NCI-H69 (cell line): Measurements from ENCODE around the gene KIF26A.
A peak's percentile ranks its signal among the peaks of the same experiment; 100 is the strongest.

Experiments
- DNase-seq: peaks from one replicate; lab custom pipeline; 2025; lab: John Stamatoyannopoulos, UW

KIF26A gene

DNA sequence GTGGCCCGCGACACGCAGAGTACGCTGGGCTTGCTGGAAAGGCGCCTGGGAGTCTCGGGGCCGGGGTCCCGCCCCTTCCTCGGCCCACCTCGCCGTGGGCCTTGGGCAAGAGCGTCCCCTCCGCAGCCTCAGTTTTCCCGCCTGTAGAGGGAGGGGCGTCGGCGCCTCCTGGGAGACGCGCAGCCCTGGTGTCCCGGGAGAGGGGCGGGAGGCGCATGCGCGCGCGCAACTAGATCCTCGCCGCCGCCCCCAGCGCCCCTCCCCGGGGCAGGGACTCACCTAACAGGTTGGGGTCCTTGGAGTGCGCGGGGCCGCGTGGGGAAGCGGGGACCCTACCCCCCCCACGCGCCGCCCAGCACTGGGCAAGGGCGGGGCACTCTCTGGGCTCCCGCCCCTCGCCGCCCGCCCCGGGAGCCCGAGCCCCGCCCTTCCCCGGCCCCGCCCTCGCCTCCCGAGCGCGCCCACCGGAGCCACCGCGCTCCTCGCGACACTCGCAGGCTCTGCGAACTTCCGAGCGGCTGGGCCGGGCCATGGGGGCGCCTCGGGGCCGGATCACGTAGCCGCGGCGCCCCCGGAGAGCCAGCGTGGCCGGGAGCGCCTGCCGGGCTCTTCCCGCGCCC is at the start of gene KIF26A:
Gene KIF26A (plus strand): TSS at position 490 of the 620 bp plus-strand sequence. CDS start 136 bp downstream, outside the sequence.
- peak; percentile 86 for DNase-seq

- DNase-seq, result no peak
These were observed 48.2 kb upstream of the KIF26A start for GRCh38 chr14:104090071-104090748.

DNA sequence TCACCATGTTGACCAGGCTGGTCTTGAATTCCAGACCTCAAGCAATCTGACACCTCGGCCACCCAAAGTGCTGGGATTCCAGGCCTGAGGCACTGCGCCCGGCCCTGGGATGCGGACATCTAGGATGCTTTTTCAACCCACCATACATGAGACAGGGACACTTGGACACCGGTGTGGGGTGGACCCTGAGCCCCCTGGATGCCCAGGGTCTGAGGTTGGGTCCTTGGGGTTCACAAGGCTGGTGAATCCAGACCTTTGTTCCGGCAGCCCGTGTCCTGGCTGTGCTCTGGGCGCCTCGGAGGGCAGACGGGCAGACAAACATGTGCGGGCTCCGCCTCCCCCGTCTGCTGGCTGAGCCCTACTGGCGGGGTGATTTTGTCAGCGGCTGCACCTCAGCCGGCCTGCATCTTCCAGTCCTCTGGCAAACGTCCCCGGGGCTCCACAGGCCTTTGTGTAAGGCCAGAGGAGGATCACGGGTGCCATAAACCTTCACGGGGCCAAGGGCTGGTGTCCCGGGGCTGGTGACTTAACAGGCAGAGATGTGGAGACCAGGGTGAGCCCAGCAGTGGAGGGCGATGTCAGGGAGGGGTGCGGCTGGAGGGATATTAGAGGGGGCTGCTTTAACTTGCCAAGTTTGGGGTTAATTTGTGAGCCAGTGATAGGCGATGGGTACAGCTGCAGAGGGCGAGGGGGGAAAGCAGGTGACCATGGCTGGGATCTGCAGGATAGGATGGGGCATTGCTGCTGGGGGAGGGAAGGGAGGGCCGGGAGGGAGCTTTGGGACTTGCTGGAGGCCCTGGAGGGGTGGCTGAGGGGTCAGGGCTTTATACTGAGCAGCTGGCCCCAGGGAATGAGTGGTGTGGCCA is 47.1 kb upstream of the KIF26A start:
- DNase-seq, result no peak

DNA sequence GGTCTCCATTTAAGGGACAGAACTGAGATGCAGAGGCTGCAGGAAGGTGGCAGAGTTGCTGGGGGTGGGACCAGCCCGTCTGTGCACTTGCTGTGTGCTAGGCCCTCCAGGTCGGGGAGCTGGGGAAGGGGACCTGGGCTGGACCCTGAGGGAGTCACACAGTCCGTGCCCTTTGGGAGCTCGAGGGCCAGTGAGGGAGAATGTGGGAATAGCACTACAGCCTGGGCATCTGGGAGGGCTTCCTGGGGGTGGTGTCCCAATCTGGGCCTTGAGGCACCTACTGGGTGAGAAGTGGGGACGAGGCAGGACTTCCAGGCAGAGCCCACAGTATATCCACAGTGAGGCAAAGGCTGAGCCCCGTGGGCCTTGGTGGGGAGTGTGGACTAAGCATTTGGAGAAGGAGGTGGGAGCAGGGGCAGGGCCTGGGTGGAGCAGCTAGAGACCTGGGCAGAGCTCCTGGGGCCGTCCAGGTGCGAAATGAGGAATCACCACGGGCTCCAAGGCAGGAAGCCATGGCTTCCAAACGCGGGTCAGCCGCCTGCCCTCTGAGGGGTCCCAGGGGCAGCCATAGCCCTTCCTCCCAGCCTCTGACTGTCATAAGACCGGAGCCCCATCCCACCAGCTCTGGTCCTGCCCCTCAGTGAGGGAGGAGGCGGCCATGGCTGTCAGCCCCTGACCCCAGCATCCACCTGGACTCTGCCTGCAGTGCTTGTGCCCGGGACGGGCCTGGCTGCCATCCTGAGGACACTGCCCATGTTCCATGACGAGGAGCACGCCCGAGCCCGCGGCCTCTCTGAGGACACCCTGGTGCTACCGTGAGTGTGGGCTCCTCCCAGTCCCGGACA is 46.2 kb upstream of the KIF26A start:
- no peak for DNase-seq

DNA sequence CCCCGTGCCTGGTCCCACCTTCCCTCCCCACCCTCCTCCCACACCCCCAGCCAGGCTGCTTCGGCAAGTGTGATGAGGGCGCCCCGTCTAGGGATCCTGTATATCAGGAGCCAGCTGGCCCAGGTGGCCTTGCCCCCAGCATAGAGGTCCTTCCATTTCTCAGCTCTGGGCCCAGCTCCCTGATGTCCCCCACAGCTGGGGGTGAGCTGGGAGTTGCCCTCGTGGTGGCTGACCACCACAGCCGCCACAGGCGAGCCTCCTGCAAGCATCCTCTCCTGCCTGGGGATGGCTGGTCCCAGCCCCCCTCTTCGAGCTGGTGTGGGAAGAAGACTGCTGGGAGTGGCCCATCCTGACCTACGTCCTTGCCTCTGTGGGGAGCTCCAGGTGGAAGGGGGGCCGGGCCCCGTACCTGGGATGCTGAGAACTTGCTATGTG is 45.4 kb upstream of the KIF26A start:
- DNase-seq, result no peak

DNA sequence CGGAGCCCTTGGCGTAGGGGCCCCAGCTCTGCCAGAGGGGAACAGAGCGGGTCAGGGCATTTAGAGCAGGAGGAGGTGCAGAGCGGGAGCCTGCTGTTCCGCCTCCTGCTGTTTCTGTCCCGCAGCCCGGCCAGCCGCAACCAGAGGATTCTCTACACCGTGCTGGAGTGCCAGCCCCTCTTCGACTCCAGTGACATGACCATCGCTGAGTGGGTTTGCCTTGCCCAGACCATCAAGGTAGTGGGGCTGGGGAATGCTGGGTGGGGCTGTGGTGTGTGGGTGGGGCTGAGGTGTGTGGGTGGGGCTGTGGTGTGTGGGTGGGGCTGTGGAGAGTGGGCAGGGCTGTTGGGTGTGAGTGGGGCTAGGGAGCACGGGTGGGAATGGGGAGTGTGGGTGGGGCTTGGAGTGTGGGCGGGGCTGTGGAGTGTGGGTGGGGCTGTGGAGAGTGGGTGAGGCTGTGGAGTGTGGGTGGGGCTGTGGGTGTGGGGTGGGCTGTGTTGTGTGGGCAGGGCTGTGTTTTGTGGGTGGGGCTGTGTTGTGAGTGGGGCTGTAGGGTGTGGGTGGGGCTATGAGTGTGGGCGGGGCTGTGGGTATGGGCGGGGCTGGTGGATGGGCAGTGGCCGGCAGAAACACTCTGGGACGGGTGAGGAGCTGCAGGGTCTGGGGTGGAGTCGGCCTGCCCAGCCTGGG is 44.9 kb upstream of the KIF26A start:
- DNase-seq, result no peak

DNA sequence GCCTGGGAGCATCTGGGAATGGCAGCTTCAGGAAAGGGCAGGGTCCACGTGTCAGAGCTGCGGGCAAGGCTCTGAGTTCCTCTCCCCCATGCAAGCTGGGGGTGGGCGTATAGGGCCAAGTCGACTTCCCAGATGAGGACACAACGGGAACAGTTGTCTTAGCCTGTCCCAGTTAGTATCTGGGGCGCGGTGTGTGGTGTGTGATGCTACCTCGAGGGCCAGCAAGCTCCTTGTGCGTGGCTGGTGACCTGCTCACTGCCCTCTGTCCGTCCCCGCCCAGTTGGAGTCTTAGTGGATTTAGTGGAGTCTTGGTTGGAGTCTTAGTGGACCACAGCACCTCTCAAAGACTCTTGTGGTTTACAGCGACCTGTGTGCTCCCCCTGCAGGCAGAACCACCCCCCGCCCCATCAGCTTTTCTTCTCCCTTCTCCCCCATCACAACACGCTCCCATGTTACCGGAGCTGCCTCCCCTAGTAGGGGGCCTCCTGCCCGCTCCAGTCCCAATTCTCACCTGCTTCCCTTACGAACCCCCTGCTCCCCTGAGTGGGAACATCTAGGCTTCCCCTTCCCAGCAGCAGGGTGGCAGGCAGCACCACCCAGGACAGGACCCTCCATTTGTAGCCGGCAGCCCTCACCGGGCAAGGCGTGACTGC is 44.2 kb upstream of the KIF26A start:
- no peak for DNase-seq

- peak; percentile 74 for DNase-seq
These were observed 43.5 kb upstream of the KIF26A start for GRCh38 chr14:104094709-104095425.

GRCh38 chr14:104095426-104096310 is 42.7 kb upstream of the KIF26A start:
- no peak for DNase-seq

- no peak for DNase-seq
These were observed 42.1 kb upstream of the KIF26A start for GRCh38 chr14:104096318-104096717.

GRCh38 chr14:104096751-104097700 is 41.4 kb upstream of the KIF26A start:
- DNase-seq, result peak; percentile 56

DNA sequence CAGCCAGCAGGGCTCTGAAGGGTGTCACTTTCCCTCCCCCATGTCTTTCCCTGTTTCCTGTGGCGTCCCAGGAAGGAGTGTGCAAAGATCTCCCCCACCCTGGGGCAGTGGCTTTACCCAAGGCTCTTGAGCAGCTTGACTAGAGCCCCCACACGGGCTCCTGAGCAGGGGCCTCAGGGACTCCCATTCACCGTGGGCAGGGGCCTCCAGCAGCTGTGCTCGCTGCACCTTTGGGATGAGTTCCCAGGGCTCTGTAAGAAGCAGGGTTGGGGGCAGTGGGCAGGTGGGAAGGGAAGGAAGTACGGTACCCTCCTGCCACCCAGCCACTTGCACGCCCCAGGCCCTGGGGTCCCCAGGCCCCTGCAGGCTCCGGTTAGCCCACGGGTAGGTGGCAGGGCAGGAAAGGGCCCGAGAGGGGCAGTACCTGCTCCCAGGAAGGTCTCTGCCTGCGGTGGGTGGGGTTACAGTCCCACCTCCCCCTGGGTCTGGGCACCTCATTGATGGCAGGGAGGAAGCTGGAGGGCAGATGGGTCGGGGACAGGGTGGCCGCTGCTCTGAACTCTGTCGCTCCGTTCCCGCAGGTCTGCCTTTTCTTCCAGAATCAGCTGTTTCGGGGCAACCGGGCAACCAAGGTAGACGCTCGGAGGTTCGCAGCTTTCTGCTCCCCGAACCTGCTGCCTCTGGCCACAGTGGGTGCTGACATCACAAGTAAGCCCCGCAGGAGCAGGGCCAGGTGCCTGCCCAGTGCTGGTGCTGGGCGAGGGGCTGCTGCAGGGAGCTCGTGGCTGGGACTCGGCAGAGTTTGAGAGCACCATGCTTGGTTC is 39.9 kb upstream of the KIF26A start:
- DNase-seq, result no peak

- DNase-seq, result no peak
These were observed 39.0 kb upstream of the KIF26A start for GRCh38 chr14:104099096-104100041.

DNA sequence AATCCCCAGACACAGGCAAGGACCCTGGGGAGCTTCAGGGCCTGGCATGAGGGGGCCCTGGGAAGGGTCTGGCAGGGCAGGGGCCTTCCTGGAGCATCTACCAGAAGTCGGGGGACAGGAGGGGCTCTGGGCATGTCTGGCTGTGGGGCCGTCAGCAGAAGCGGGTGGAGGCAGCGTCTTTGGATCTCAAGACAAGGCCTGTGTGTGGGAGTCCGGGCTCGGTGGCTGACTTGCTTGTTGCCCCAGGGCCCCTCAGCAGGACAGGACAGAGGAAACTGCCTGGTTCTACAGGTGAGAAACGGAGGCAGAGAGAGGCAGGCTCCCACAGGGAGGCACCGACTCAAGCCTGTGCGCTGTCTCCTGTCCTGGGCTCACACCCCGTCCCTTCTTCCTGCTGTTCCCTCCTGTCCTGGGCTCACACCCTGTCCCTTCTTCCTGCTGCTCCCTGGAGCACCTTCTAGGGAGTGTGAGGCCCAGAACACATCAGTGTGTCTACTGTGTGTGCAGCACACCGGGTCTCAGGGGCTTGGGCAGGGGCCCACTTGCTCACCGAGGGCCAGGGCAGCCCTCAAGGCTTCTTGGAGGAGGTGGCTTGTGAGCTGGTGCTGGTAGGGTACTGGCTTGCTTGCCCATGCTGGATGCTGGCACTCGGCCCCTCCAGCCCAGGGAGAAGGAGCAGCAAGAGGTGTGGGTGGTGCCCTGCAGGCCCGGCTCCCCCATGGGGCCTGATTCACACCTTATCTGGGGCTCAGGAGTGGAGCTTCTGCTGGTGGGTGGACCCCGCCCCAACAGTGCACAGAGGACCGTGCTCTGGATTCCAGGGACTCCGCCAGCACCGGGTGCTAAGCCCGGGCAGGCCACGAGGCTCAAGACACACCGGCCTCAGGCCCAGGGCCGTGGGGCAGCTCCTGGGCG is 38.0 kb upstream of the KIF26A start:
- no peak for DNase-seq
